ENCODE data around the gene GNB3.

The GNB3 gene

GRCh38 chr12:6839482-6840201 lies 1.1 kb upstream of the GNB3 start:
- no peak for DNase-seq

GRCh38 chr12:6840330-6840729 lies 395 bp upstream of the GNB3 start:
- DNase-seq: no peak

- DNase-seq: no peak
Measured at GRCh38 chr12:6842075-6842474, 1.4 kb downstream of the GNB3 start.

GRCh38 chr12:6843118-6843902 lies 2.6 kb downstream of the GNB3 start:
- no peak for DNase-seq

GRCh38 chr12:6845395-6845794 lies 4.7 kb downstream of the GNB3 start:
- no peak for DNase-seq

GRCh38 chr12:6846316-6846869 lies 5.7 kb downstream of the GNB3 start:
- DNase-seq: no peak

- no peak for DNase-seq
Measured at GRCh38 chr12:6847676-6848075, 7.0 kb downstream of the GNB3 start.

- no peak for DNase-seq
Measured at GRCh38 chr12:6849427-6849826, 8.7 kb downstream of the GNB3 start.

GRCh38 chr12:6849976-6850560 lies 9.3 kb downstream of the GNB3 start:
- DNase-seq: no peak

GRCh38 chr12:6850796-6851152 lies 10.0 kb downstream of the GNB3 start:
- no peak for DNase-seq

- DNase-seq: peak; percentile 92
Measured at GRCh38 chr12:6851153-6851920, 10.6 kb downstream of the GNB3 start, which contains the start of gene CDCA3. Gene CDCA3 (minus strand): TSS chr12:6851286. CDS start chr12:6850952, 334 bp downstream.

GRCh38 chr12:6851921-6852650 lies 11.4 kb downstream of the GNB3 start, which contains the start of gene USP5:
Gene USP5 (plus strand): TSS chr12:6852150. CDS start chr12:6852180, 30 bp downstream.
- DNase-seq: peak; percentile 97

- no peak for DNase-seq
Measured at GRCh38 chr12:6852651-6853354, 12.1 kb downstream of the GNB3 start.

- no peak for DNase-seq
Measured at GRCh38 chr12:6853626-6854025, 12.9 kb downstream of the GNB3 start.

- DNase-seq: no peak
Measured at GRCh38 chr12:6854036-6854435, 13.3 kb downstream of the GNB3 start.

GRCh38 chr12:6855322-6855721 lies 14.6 kb downstream of the GNB3 start:
- no peak for DNase-seq

GRCh38 chr12:6858799-6859198 lies 18.1 kb downstream of the GNB3 start:
- no peak for DNase-seq

- no peak for DNase-seq
Measured at GRCh38 chr12:6860116-6860515, 19.4 kb downstream of the GNB3 start.

- no peak for DNase-seq
Measured at GRCh38 chr12:6860942-6861341, 20.2 kb downstream of the GNB3 start.

- DNase-seq: no peak
Measured at GRCh38 chr12:6861391-6861790, 20.7 kb downstream of the GNB3 start.

- no peak for DNase-seq
Measured at GRCh38 chr12:6863033-6863432, 22.3 kb downstream of the GNB3 start.
